ENCODE measurements around the gene PARD3.

GRCh38 chr10:34229917-34230316 lies 585.2 kb downstream of the PARD3 start:
- no peak for TF ChIP-seq CTCF (IDR thresholded peaks at IDR 0.05)
- TF ChIP-seq POLR2A (IDR thresholded peaks at IDR 0.05), result no peak
- no peak for TF ChIP-seq POLR2AphosphoS5 (IDR thresholded peaks at IDR 0.05)
